GM18868 (cell line): ENCODE measurements around the gene WNT1.

Source experiments
- ATAC-seq: cut with Tn5 transposase; IDR thresholded peaks from one replicate; pipeline ENCODE4 v1.9.1; 2021; ENCODE audit warnings: mild to moderate bottlenecking, moderate library complexity; ENCODE audit not compliant: unreplicated experiment

The WNT1 gene

GRCh38 chr12:49026678-49027480 lies 48.8 kb downstream of the WNT1 start:
- no peak for ATAC-seq

- ATAC-seq = no peak
Measured at GRCh38 chr12:49027846-49028555, 49.9 kb downstream of the WNT1 start.

GRCh38 chr12:49028666-49029275 lies 50.6 kb downstream of the WNT1 start:
- no peak for ATAC-seq

GRCh38 chr12:49030119-49030518 lies 52.0 kb downstream of the WNT1 start:
- no peak for ATAC-seq

GRCh38 chr12:49030714-49031572 lies 52.8 kb downstream of the WNT1 start:
- ATAC-seq = no peak

GRCh38 chr12:49031573-49032161 lies 53.5 kb downstream of the WNT1 start:
- no peak for ATAC-seq
